CD14-positive monocyte (primary cell): ENCODE results near the gene CPED1. TPM values are rescaled to one million over a fixed set of nuclear protein-coding genes. Genes with fewer than 3 reads are reported as not detected.

Experiments
- DNase-seq, 3 donors: peaks; one replicate each; pipeline ENCODE4 v3.0.0-alpha.2; 2011 to 2022
- H2AFZ ChIP-seq: 2 replicates; pipeline ENCODE4 v1.6.0; 2012; ENCODE audit warnings: mild to moderate bottlenecking, low read depth, low read length, inconsistent platforms; ENCODE audit not compliant: insufficient read depth, poor library complexity, severe bottlenecking
- H3K27ac ChIP-seq, 2 donors: 1 replicate in 1 of 2; 2 replicates in 1 of 2; pipeline ENCODE4 v1.5.1; 2012 to 2013; ENCODE audit warnings: low read length in 2 of 2, control low read depth in 1 of 2, inconsistent platforms in 1 of 2, low read depth in 1 of 2, mild to moderate bottlenecking in 1 of 2
- H3K27me3 ChIP-seq, 2 donors: one replicate each; pipeline versions ENCODE4 v1.6.0 to v1.6.1; 2011 to 2013; ENCODE audit warnings: low read length in 2 of 2; ENCODE audit not compliant: control insufficient read depth in 2 of 2, insufficient read depth in 2 of 2
- H3K36me3 ChIP-seq, 2 donors: replicated peaks in 1 of 2; 1 replicate in 1 of 2; 2 replicates in 1 of 2; pipeline versions ENCODE4 v1.5.1 to v1.6.1; 2012 to 2013; ENCODE audit warnings: low read length in 2 of 2, control low read depth in 1 of 2, inconsistent platforms in 1 of 2, mild to moderate bottlenecking in 1 of 2; ENCODE audit not compliant: insufficient read depth in 2 of 2, control insufficient read depth in 1 of 2
- H3K4me1 ChIP-seq, 2 donors: 1 replicate in 1 of 2; 2 replicates in 1 of 2; pipeline versions ENCODE4 v1.5.1 to v1.6.1; 2012 to 2013; ENCODE audit warnings: low read length in 2 of 2, control low read depth in 1 of 2, inconsistent platforms in 1 of 2, mild to moderate bottlenecking in 1 of 2, moderate library complexity in 1 of 2; ENCODE audit not compliant: insufficient read depth in 2 of 2, control insufficient read depth in 1 of 2
- H3K4me2 ChIP-seq: replicated peaks from 2 replicates; pipeline ENCODE3; 2012; ENCODE audit warnings: low read length, moderate library complexity, mild to moderate bottlenecking; ENCODE audit not compliant: poor library complexity, severe bottlenecking; ENCODE audit errors: extremely low read depth
- H3K4me3 ChIP-seq, 3 experiments: fragments of 200-600 bp in 1 of 3; sonication (generic) in 1 of 3; replicated peaks in 1 of 3; 1 replicate in 2 of 3; 2 replicates in 1 of 3; pipeline ENCODE4 v1.5.1; 2011 to 2013; ENCODE audit warnings: low read length in 3 of 3, mild to moderate bottlenecking in 3 of 3, control low read depth in 2 of 3, low read depth in 2 of 3, inconsistent platforms in 1 of 3, moderate library complexity in 1 of 3
- H3K79me2 ChIP-seq: 2 replicates; pipeline ENCODE4 v1.6.0; 2012; ENCODE audit warnings: mild to moderate bottlenecking, control low read depth, inconsistent platforms, low read length, moderate library complexity; ENCODE audit not compliant: insufficient read depth
- H3K9ac ChIP-seq: 2 replicates; pipeline ENCODE4 v1.6.0; 2017; ENCODE audit warnings: low read length, mild to moderate bottlenecking; ENCODE audit not compliant: insufficient read depth, poor library complexity, severe bottlenecking
- H3K9me3 ChIP-seq, 2 donors: replicated peaks in 1 of 2; 1 replicate in 1 of 2; 2 replicates in 1 of 2; pipeline versions ENCODE4 v1.5.1 to v1.6.1; 2012 to 2013; ENCODE audit warnings: low read length in 2 of 2, control low read depth in 1 of 2; ENCODE audit not compliant: control insufficient read depth in 1 of 2, insufficient read depth in 1 of 2
- H4K20me1 ChIP-seq: 2 replicates; pipeline ENCODE4 v1.6.0; 2012; ENCODE audit warnings: mild to moderate bottlenecking, low read length, control low read depth, moderate library complexity; ENCODE audit not compliant: insufficient read depth
- H3K27ac Mint-ChIP-seq, 7 donors: one replicate each; pipeline ENCODE4 v1.8.0; 2020; ENCODE audit warnings: mild to moderate bottlenecking in 7 of 7, mixed read lengths in 7 of 7, moderate library complexity in 6 of 7, inconsistent platforms in 2 of 7
- H3K27me3 Mint-ChIP-seq, 3 donors: one replicate each; pipeline ENCODE4 v1.8.0; 2021 to 2022; ENCODE audit warnings: low read depth in 3 of 3, mild to moderate bottlenecking in 3 of 3, mixed read lengths in 3 of 3, moderate library complexity in 3 of 3, inconsistent platforms in 1 of 3
- H3K36me3 Mint-ChIP-seq, 2 donors: one replicate each; pipeline ENCODE4 v1.8.0; 2020; ENCODE audit warnings: mixed read lengths in 2 of 2, inconsistent platforms in 1 of 2, mild to moderate bottlenecking in 1 of 2
- H3K4me1 Mint-ChIP-seq: one replicate; pipeline ENCODE4 v1.8.0; 2020; ENCODE audit warnings: mild to moderate bottlenecking, mixed read lengths
- H3K4me3 Mint-ChIP-seq, 2 donors: one replicate each; pipeline ENCODE4 v1.8.0; 2020; ENCODE audit warnings: mild to moderate bottlenecking in 2 of 2, mixed read lengths in 2 of 2, moderate library complexity in 1 of 2
- H3K9me3 Mint-ChIP-seq, 7 donors: one replicate each; pipeline ENCODE4 v1.8.0; 2020 to 2022; ENCODE audit warnings: mixed read lengths in 7 of 7, mild to moderate bottlenecking in 6 of 7, moderate library complexity in 6 of 7, inconsistent platforms in 2 of 7
- CTCF ChIP-seq: fragments of 200-600 bp; IDR thresholded peaks from one replicate; pipeline ENCODE4 v1.8.0; 2022; ENCODE audit warnings: antibody characterized with exemption, mild to moderate bottlenecking
- WGBS: methylation state at CpG from one replicate; pipeline ENCODE4 v1.1.5; 2013; ENCODE audit warnings: missing lambda C conversion rate; ENCODE audit not compliant: insufficient coverage; 5-methylcytosine and 5-hydroxymethylcytosine counted together
- intact Hi-C, 2 donors: fragments of 100-400 bp; cut with micrococcal nuclease; formaldehyde crosslinking; loops; one replicate each; pipeline versions ENCODE4 v1.15.0 to v1.15.1; 2023
- polyA plus RNA-seq, 3 donors: library from polyadenylated mRNA; depleted of rRNA in 1 of 3; unstranded in 2 of 3; stranded (reverse) in 1 of 3; fragments of 300-500 nt in 2 of 3; fragments of >200 nt in 1 of 3; fragmentation: Illumina TruSeq in 2 of 3; gene quantifications; 1 replicate in 2 of 3; 2 replicates in 1 of 3; pipeline ENCODE4 v1.2.3, GENCODE V29; 2012 to 2021

CPED1 gene
- polyA plus RNA-seq, 3 donors = 9.8 to 30.0 (median 20.4) TPM

GRCh38 chr7:121303422-121304101 lies 315.1 kb downstream of the CPED1 start:
- H3K4me3 Mint-ChIP-seq = no peak overlapping the region
- Histone ChIP-seq H2AFZ (no peak overlapping the region), H3K36me3 (no peaks in the 10 kb centered on the region), H3K9ac (no peak overlapping the region), H3K9me3 (no peaks in the 10 kb centered on the region), H3K4me3 (no peak overlapping the region), H3K27ac (no peak overlapping the region), H3K27me3 (no peaks in the 10 kb centered on the region), H3K4me1 (no peaks in the 10 kb centered on the region), H3K4me2 (no peak overlapping the region), H3K79me2 (no peaks in the 10 kb centered on the region), H4K20me1 (no peaks in the 10 kb centered on the region)
- peaks cover 0 to 3% (median 0%) of the 10 kb centered on the region in 7 donors for H3K9me3 Mint-ChIP-seq
- DNase-seq = no peak
- 80% methylated on average over 1 of the region's 6 CpGs for WGBS
- intact Hi-C loops = no loop called here
- H3K27me3 Mint-ChIP-seq = no peaks in the 10 kb centered on the region
- no peak overlapping the region for H3K27ac Mint-ChIP-seq
- no peaks in the 10 kb centered on the region for H3K36me3 Mint-ChIP-seq
- H3K4me1 Mint-ChIP-seq = no peaks in the 10 kb centered on the region
- no peak for TF ChIP-seq CTCF

- Histone ChIP-seq H2AFZ (no peak overlapping the region), H3K36me3 (no peaks in the 10 kb centered on the region), H3K4me1 (no peaks in the 10 kb centered on the region), H3K79me2 (no peaks in the 10 kb centered on the region), H4K20me1 (no peaks in the 10 kb centered on the region), H3K9me3 (no peaks in the 10 kb centered on the region), H3K27me3 (no peaks in the 10 kb centered on the region), H3K4me2 (no peak overlapping the region), H3K27ac (no peak overlapping the region), H3K4me3 (no peak overlapping the region), H3K9ac (no peak overlapping the region)
- no peak for DNase-seq
- Mint-ChIP-seq H3K36me3 (no peaks in the 10 kb centered on the region), H3K27ac (no peak overlapping the region), H3K4me3 (no peak overlapping the region), H3K4me1 (no peaks in the 10 kb centered on the region), H3K9me3 (peaks cover 0 to 6% (median 2%) of the 10 kb centered on the region in 7 donors), H3K27me3 (no peaks in the 10 kb centered on the region)
- intact Hi-C loops = no loop called here
- no peak for TF ChIP-seq CTCF
- no CpG with 5 or more reads among the region's 1 CpG for WGBS
These were observed 315.7 kb downstream of the CPED1 start for GRCh38 chr7:121304102-121304658.
